Thymus (tissue), 11 donors: ENCODE data around the gene EGFL6. TPM values are rescaled to one million over a fixed set of nuclear protein-coding genes. Genes with fewer than 3 reads are reported as not detected.

Source experiments
- DNase-seq, 9 donors: peaks; one replicate each; pipeline ENCODE4 v3.0.0-alpha.2; 2013; ENCODE audit warnings: low spot score in 9 of 9, low read depth in 6 of 9, missing footprints in 1 of 9
- H3K27ac ChIP-seq, 2 donors: one replicate each; pipeline ENCODE4 v1.5.1; 2013; ENCODE audit warnings: control low read depth in 1 of 2, low read depth in 1 of 2, low read length in 1 of 2, mild to moderate bottlenecking in 1 of 2, moderate library complexity in 1 of 2
- H3K27me3 ChIP-seq, 2 donors: one replicate each; pipeline ENCODE4 v1.5.1; 2013; ENCODE audit warnings: low read length in 1 of 2; ENCODE audit not compliant: control insufficient read depth in 2 of 2, insufficient read depth in 1 of 2
- H3K36me3 ChIP-seq, 2 donors: one replicate each; pipeline ENCODE4 v1.5.1; 2013; ENCODE audit warnings: low read length in 1 of 2, mild to moderate bottlenecking in 1 of 2, moderate library complexity in 1 of 2; ENCODE audit not compliant: control insufficient read depth in 2 of 2, insufficient read depth in 2 of 2
- H3K4me1 ChIP-seq, 2 donors: one replicate each; pipeline ENCODE4 v1.5.1; 2013; ENCODE audit warnings: low read length in 2 of 2; ENCODE audit not compliant: control insufficient read depth in 2 of 2, insufficient read depth in 2 of 2
- H3K4me3 ChIP-seq, 2 donors: one replicate each; pipeline ENCODE4 v1.5.1; 2013; ENCODE audit warnings: low read length in 2 of 2, control low read depth in 1 of 2, mild to moderate bottlenecking in 1 of 2
- H3K9me3 ChIP-seq, 2 donors: one replicate each; pipeline ENCODE4 v1.5.1; 2013; ENCODE audit warnings: low read length in 1 of 2, mild to moderate bottlenecking in 1 of 2; ENCODE audit not compliant: control insufficient read depth in 2 of 2, insufficient read depth in 1 of 2
- WGBS: extraction: QIAGEN DNeasy Blood & Tissue Kit; methylation state at CpG from one replicate; pipeline ENCODE4 v1.1.7; 2013; 5-methylcytosine and 5-hydroxymethylcytosine counted together
- polyA plus RNA-seq: library from polyadenylated mRNA; stranded (reverse); fragments of 200-250 nt; gene quantifications from one replicate; pipeline ENCODE4 v1.2.3, GENCODE V29; 2013
- total RNA-seq: library from RNA; stranded (reverse); fragments of 120-200 nt; gene quantifications from one replicate; pipeline ENCODE4 v1.2.4, GENCODE V29; 2013
- donor health status: healthy.

Gene EGFL6
- total and polyA plus RNA-seq, 2 donors, result 0.73 to 2.4 TPM

DNA sequence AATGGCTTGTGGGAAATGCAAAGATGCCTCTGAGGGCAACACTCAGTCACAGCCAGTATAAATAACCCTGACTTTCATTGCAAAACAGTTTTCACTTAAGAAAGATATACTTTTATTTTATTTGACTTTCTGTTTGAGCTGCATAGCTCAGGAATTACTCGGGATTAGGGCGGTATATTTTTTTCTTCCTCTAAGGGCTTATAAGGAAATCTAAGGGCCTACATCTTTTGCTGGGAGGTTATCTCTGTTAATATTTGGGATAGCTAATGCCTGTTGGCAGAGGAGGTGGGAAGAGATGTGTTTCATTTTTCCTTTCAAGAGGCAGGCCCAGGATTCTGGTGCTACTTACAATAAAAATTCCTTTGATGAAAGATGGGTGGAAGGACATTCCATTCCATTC lies 28.8 kb upstream of the EGFL6 start:
- Histone ChIP-seq H3K4me1 (no peaks in the 10 kb centered on the region), H3K27me3 (no peaks in the 10 kb centered on the region), H3K27ac (no peak overlapping the region), H3K36me3 (no peaks in the 10 kb centered on the region), H3K4me3 (no peak overlapping the region), H3K9me3 (no peaks in the 10 kb centered on the region)
- WGBS, result 97% methylated on average over 2 of the region's 2 CpGs
- no peak for DNase-seq

DNA sequence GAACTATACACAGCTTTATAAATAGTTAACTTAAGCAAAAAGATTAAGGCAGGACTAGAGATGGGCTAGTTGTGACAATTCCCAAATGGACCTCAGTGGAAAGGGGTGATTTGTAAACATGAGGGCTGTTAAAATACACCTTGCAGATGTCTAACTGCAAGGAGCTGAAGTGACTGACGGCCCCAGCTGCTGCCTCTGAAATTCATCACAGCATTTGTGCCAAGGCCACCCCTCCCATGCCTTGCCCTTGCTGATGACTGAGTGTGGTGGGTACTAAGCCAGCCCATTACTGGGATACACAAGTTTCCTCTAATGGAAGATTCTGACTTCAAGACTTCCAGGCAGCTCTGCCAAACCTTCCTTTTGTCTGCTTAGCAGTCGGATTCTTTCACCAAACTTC lies 23.7 kb upstream of the EGFL6 start:
- H3K4me1 ChIP-seq, result no peaks in the 10 kb centered on the region
- WGBS, result 96% methylated on average over 2 of the region's 2 CpGs
- no peak overlapping the region for H3K27ac ChIP-seq
- no peak for DNase-seq
- H3K27me3 ChIP-seq, result peaks cover 0 to 3% of the 10 kb centered on the region in 2 donors
- no peaks in the 10 kb centered on the region for H3K9me3 ChIP-seq
- H3K36me3 ChIP-seq, result no peaks in the 10 kb centered on the region
- H3K4me3 ChIP-seq, result no peak overlapping the region

DNA sequence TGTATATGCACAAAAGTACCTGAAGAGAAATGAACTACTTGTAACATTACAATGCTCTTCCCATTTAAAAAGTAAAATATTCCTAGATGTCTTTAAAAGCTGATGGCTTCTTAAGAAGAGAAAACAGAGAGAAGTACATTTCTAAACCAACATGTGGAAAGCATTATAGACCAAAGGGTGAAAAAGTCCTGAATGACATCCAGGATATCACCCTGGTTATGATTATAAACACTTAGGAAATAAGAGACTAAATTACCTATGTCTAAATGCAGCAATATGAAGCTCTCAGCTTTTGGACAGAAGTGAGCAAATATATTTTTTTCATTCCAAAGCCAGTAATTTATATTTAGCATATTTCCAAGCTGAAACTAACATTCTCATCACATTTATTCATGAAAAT lies 21.7 kb upstream of the EGFL6 start:
- no peak overlapping the region for H3K27ac ChIP-seq
- H3K36me3 ChIP-seq, result no peaks in the 10 kb centered on the region
- no peak overlapping the region for H3K4me3 ChIP-seq
- no peaks in the 10 kb centered on the region for H3K9me3 ChIP-seq
- no peak for DNase-seq
- H3K4me1 ChIP-seq, result no peaks in the 10 kb centered on the region
- H3K27me3 ChIP-seq, result peaks cover 0 to 4% of the 10 kb centered on the region in 2 donors

DNA sequence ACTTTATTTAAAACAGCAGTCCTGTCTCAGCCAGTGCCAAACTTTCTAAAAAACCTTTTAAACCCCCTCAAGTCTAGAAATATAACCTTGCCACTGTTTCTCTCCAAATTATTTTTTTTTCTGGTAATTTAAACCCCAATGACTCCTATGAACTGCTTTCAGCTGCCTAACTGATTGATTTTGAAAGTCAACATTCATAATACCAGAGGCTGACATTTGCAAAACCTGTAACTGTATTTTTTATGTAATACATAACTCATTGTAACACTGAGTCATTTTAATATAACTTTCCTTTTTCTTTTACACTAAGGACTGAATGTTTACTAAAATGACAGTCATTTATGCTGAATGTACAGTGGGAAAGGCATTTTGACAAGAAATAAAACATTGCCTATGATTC lies 19.1 kb upstream of the EGFL6 start:
- DNase-seq, result no peak
- no peak overlapping the region for H3K4me3 ChIP-seq
- no peaks in the 10 kb centered on the region for H3K9me3 ChIP-seq
- H3K27me3 ChIP-seq, result peaks cover 0 to 5% of the 10 kb centered on the region in 2 donors
- no peak overlapping the region for H3K27ac ChIP-seq
- H3K4me1 ChIP-seq, result no peaks in the 10 kb centered on the region
- H3K36me3 ChIP-seq, result no peaks in the 10 kb centered on the region

DNA sequence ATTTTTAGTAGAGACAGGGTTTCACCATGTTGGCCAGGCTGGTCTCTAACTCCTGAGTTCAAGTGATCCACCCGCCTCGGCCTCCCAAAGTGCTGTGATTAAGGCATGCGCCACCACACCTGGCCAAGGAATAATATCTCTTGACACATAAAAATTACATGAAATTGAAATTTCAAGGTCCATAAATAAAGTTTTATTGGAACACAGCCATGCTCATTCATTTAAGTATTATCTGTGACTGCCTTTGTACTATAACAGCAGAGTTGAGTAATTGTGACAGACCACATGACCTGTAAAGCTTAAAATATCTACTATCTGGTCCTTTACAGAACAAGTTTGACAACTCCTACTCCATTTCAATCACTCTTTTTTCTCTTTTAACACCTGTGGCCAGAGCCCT lies 17.8 kb upstream of the EGFL6 start:
- no peak overlapping the region for H3K4me3 ChIP-seq
- H3K36me3 ChIP-seq, result no peaks in the 10 kb centered on the region
- H3K9me3 ChIP-seq, result no peaks in the 10 kb centered on the region
- no peaks in the 10 kb centered on the region for H3K4me1 ChIP-seq
- peaks cover 0 to 5% of the 10 kb centered on the region in 2 donors for H3K27me3 ChIP-seq
- no peak for DNase-seq
- 100% methylated on average over 3 of the region's 3 CpGs for WGBS
- H3K27ac ChIP-seq, result no peak overlapping the region

DNA sequence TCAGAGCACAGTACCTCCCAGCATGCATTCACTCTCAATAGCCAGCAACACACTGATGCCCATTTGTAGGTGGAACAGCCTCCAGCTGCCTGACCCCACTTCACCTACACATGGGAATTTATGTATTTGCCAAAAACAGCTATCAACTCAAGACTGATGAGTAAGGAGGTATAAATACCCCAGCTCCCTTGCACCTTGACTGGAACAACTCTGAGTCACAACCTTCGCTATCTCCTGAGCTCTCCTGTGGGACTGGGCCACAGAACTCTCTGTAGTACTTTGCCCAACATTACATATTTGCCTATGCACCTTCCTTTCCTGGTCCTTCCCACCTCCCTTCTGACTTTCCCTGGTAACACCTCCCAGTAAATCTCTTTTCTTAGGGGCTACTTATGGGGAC lies 16.5 kb upstream of the EGFL6 start:
- Histone ChIP-seq H3K9me3 (no peaks in the 10 kb centered on the region), H3K27ac (no peak overlapping the region), H3K27me3 (peaks cover 0 to 5% of the 10 kb centered on the region in 2 donors), H3K4me1 (no peaks in the 10 kb centered on the region), H3K4me3 (no peak overlapping the region), H3K36me3 (no peaks in the 10 kb centered on the region)
- DNase-seq, result no peak
- WGBS, result 97% methylated on average over 1 of the region's 1 CpG

DNA sequence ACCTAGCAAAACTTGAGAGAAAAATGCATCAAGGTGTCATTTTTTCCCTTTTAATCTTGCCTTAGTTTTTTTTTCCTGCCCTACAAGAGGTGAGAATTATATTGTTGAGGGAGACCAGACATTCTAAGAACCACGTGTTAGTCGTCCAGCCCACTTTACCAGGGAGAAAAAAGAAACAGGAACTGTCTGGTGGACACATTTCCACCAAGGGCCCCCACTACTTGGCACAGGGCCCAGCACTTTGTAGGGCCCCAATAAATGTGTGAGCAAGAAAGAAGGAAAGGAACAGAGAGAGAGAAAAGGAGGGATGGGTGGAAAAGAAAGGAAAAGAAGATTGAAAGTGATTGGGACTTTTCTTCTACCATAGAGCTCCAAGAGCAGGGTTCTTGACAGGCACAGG lies 3.9 kb upstream of the EGFL6 start:
- H3K4me1 ChIP-seq, result no peaks in the 10 kb centered on the region
- no peak overlapping the region for H3K27ac ChIP-seq
- H3K27me3 ChIP-seq, result peaks cover 8 to 30% of the 10 kb centered on the region in 2 donors
- no peaks in the 10 kb centered on the region for H3K36me3 ChIP-seq
- H3K9me3 ChIP-seq, result no peaks in the 10 kb centered on the region
- no peak overlapping the region for H3K4me3 ChIP-seq
- WGBS, result 6% methylated on average over 2 of the region's 2 CpGs
- DNase-seq, result no peak

DNA sequence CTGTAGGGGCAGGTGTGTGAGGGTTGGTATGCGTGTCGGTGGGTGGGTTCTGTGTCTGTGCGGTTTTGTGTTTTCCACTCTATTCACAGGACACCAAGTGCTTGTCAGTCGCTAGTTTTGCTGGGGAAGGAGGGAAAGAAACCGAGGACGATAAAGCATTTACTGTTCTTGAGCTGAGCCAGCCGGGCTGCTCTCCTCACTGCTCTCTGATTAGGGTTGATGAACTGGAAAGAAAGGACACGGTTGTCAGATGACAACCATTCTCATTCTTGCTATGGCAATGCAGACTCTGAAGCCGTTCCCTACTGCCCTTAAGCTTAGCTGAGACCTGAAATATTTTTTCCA lies 832 bp downstream of the EGFL6 start:
- no peak for DNase-seq
- 32% methylated on average over 9 of the region's 9 CpGs for WGBS
- Histone ChIP-seq H3K9me3 (no peaks in the 10 kb centered on the region), H3K27me3 (peaks cover 8 to 35% of the 10 kb centered on the region in 2 donors), H3K36me3 (no peaks in the 10 kb centered on the region), H3K4me1 (no peaks in the 10 kb centered on the region), H3K4me3 (no peak overlapping the region), H3K27ac (no peak overlapping the region)

DNA sequence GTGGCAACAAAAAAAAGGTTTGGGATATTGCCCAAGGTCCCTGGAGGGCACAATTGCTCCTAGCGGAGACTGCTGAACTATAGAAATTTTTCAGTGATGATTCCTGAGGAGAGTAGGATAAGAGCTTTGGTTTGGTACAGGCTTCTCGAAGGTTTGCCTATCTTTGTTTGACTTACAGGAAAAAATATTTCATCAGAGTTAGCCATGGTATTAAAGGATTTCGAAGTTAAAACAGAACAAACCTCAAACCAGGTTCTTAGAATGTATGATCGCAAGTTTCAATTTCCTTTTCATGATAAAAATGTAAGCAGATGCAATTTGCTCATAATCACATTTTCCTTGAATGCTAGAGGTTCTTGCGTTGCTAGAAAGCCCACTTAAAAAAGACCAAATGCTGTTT lies 1.7 kb downstream of the EGFL6 start:
- Histone ChIP-seq H3K27ac (no peak overlapping the region), H3K27me3 (peaks cover 8 to 33% of the 10 kb centered on the region in 2 donors), H3K4me3 (no peak overlapping the region), H3K4me1 (no peaks in the 10 kb centered on the region), H3K36me3 (no peaks in the 10 kb centered on the region), H3K9me3 (no peaks in the 10 kb centered on the region)
- 88% methylated on average over 5 of the region's 5 CpGs for WGBS
- no peak for DNase-seq

DNA sequence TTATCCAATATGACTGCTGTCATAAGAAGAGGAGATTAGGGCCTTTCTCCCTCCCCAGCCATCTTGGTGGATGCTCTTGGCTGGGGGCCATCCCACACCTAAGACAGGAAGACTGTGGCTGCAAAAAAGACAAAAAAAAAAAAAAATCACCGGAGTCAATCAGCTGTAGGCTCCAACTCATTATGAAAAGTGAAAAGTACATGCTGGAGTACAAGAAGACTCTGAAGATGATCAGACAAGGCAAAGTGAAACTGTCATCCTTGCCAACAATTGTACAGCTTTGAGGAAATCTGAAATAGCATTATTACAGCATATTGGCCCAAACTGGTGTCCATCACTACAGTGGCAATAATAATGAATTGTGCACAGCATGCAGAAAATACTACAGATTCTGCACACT lies 5.2 kb downstream of the EGFL6 start:
- 3% methylated on average over 1 of the region's 1 CpG for WGBS
- H3K4me3 ChIP-seq, result no peak overlapping the region
- no peak overlapping the region for H3K27ac ChIP-seq
- H3K4me1 ChIP-seq, result no peaks in the 10 kb centered on the region
- H3K36me3 ChIP-seq, result no peaks in the 10 kb centered on the region
- H3K27me3 ChIP-seq, result peaks cover 4 to 15% of the 10 kb centered on the region in 2 donors
- no peaks in the 10 kb centered on the region for H3K9me3 ChIP-seq
- DNase-seq, result no peak
